ENCODE data around the gene TSC22D3.
A peak's percentile ranks its signal among the peaks of the same experiment; 100 is the strongest.

TSC22D3 gene

DNA sequence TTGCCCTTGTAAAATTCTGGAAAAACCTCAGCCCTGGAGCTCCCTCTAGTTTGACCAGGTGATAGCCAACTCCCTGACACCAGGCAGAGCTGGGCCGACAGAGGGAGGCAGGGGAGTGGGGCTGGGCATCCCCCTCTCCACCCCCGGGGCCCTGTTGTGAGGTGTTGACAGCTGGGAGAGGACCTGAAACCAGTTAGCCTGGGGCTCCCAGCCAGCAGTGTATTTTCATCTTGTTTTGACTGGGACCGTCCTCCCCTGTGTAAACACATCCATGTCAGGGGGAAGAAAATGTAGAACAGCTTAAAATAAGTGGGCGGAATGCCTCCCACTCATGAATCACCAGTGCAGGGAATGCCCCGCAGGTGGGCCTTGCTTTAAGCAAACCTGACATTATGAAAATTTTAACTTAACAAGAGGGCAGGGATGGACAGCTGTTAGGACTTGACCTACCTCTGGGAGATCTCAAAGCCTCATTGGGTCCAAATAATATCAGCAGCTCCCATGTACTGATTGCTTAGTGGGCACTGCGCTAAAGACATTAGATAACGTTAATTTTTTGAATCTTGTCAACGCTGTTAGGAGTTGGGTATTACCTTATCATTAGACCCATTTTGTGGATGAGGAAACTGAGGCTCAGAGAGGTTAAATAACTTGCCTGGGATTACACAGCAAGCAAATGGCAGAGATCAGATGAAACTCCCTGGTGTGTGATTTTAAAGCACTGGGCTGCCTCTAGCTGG, 45.9 kb downstream of the TSC22D3 start:
- DNase-seq = no peak

DNA sequence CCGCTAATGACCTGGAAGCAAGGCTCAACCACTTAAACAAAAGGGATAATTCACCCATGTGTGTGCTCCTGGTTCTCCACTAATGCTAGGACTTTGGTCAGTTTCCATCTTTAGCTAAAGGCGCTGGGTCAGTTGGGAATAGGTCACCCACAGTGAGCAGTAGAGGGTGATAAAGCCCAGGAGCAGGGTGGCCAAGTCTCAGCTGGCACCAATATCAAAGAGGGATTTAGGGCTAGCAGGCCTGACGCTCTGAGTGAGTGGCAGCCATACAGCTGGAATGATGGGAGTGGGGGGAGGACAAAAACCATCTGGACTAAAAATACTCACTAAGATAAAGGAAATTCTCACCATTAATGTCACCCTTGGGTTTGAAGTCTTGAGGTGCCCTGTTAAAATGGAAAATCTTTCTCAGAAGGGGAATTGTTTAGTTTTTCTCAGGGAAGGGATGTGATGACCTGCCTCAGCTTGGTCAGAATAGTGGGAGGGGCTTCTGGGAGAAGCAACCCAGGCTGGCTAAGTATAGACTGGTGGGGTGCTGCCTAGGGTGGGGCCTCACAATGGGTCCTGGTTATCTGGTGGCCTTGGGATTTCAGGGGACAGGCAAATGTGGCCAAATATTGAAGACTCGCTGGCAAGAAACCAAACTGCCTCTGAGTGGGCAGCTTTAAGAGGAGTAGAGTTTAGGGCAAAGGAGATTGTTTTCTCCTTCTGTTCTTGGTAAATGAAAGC, 47.1 kb downstream of the TSC22D3 start:
- DNase-seq = no peak

DNA sequence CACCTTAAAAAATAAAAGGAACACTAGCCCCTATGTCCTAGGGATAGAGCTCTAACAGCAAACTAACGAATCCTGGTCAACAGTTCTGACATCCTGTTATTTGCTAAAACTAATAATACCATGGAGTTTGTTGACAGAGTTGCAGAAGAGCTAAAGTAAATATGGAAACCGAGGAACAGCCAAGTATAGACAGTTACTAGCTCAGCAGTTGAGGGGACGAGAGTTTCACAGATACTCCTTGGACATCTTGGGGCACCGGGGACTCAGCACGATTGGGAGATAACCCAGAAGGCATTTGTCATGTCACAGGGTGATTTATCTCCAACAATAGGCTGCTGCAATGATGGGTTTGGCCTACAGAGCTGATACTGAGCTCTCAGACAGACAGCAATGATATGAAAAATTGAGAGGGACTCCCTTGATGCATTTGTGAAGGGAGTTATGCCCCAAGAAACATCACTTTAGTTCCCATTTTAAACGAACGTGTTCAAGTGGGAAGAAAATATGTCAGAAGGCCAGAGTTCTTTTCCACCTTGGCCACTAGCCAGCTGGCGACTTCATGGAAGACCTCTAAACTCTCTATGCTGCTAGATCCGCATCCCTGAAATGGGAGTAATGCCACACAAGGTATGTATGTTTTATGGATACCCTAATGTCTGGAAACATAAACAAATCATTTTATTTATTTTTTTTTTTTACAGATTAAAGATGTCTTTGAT, 48.6 kb downstream of the TSC22D3 start:
- no peak for DNase-seq

DNA sequence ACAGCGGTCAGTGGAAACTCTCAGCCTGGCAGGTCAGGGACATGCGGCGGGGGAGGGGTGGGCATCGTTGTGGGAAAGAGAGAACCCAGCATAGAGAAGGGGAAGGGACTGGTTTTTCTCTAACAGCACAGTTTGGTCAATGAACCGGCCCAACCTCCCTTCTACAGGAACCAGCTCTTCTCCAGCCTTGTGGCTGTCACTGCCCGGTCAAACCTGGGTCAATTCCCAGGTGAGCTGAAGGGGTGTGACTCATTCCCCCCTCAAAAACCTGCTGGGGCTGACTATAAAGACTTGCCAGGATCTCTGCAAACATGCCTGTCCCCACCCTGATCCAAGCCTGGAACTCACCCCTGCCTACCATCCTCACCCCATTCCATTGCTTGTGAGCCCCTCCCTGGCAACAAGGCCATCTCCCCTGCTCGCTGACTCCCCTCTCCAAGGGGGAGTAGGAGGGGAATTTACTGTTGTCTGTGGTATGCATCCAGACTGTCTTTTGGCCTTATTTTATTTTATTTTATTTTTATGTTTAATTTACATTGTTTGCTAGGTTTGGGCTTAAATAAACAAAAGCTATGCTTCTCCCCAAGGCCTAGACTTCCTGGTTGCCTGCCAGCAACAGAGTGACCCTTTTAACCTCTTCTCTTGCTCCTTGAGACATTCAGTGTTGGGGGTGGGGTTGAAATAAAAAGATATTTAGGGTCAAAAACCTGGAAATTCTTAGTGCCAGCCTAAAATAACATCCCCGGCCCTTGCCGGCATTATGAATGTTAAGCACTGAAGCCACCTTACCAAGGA, 49.6 kb downstream of the TSC22D3 start:
- no peak for DNase-seq

DNA sequence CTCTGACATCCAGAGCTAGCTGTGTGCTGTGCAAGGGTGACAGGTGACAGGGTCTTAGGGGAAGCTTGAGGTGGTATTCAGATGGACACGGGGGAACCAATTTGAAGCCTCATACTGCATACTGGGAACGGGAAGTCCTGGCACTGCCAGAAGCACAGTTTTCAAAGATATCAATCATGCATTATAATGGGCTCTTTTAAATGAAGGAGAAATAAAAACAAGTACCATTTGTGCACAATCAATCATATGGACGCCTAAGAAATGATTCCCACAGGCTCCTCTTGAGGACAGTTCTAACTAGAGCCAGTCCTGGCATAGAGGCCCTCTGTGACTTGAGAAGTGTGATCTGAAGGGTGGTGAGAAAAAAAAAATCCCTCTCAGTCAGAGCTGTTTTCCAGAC, 50.9 kb downstream of the TSC22D3 start:
- no peak for DNase-seq

DNA sequence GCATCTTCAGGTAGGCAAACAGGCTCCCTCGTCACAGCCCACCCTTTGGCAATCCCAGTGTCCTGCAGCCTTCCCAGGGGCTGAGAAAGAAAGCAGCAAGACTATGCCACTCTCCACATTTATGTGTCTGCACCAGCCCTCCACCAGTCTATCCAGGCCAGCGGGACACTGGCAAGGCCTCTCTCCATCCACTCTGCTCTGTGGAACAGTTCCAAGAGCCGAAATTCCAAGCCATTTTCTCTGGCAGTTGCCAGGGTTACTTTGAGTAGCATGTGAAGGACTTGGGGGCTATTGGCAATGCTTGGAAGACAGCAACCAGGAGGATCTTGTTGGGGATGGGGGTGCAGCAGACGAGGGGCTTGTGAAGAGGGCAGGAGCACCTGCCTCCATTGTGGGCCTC, 52.1 kb downstream of the TSC22D3 start:
- DNase-seq = no peak

DNA sequence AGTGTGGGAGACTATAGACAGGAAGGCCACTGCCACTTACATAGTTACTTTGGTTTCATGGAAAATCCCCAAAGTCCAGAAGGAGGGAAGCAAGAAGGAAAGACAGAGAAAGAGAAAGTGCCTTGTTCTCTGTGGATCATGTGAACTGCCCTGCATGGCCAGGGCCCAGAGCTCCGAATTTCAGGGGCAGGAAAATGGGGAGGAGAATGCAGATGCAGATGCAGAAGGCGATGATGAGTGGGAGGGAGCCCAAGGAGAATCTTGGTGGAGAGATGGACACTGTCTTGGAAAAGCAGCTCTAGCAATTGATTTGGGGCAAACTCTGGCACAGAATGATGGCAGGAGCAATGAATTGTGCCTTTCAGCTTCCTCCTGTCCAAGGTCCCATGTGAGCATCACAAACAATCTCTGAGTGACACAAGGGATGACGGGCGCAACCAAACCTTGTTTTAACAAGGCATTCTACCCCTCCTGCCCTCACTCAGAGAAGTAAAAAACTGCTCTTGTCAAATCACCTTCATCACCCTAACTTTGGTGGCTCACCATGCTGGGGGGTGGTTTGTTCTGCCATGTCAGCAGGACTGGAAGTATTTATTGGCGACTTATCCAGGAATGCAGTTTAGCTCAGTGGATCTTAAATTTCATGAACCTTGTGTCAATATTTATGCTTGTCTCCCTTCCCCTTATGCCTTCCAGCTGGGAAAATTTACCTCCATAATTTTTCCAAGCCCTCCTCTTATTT, 53.5 kb downstream of the TSC22D3 start:
- DNase-seq = no peak

DNA sequence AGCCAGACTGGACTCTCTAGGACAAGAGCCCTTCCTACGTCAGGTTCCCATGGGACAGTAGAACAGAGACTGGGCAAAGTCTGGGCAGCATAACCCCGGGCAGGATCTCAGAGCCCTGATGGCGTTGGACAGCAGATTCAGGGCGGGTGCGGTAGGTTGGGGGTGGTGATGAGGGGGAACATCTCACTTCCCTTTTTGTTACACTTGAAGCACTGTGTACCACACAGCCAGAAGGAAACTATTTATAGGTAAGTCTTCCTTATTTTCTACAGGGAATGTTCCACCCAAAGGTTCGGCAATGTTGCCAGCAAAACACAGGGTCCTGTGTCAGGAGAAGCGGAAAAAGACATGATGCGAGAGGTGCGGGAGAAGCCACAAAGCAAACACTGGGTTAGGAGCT, 54.3 kb downstream of the TSC22D3 start:
- DNase-seq = no peak

DNA sequence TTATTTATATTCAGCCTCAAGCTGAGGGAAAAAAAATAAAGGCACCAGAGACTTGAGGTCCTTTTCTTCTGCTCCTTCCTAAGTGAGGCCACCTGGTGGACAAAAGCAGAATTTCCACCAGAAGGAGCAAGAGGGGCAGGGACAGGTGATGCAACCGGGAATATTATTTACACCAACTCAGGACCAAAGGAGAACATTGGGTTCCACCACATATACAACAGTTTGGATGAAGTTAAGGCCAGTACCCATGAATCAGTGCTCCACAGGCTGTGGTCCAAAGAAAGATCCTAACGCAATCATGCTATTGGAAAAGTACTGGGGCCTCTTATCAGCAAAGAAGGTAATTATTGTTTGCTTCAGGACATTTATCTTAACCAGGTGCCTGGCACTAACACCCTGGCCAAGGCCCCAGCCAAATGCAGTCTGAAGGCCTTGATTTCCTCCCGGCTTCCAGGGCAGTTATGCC, 57.4 kb downstream of the TSC22D3 start:
- peak; percentile 59 for DNase-seq

DNA sequence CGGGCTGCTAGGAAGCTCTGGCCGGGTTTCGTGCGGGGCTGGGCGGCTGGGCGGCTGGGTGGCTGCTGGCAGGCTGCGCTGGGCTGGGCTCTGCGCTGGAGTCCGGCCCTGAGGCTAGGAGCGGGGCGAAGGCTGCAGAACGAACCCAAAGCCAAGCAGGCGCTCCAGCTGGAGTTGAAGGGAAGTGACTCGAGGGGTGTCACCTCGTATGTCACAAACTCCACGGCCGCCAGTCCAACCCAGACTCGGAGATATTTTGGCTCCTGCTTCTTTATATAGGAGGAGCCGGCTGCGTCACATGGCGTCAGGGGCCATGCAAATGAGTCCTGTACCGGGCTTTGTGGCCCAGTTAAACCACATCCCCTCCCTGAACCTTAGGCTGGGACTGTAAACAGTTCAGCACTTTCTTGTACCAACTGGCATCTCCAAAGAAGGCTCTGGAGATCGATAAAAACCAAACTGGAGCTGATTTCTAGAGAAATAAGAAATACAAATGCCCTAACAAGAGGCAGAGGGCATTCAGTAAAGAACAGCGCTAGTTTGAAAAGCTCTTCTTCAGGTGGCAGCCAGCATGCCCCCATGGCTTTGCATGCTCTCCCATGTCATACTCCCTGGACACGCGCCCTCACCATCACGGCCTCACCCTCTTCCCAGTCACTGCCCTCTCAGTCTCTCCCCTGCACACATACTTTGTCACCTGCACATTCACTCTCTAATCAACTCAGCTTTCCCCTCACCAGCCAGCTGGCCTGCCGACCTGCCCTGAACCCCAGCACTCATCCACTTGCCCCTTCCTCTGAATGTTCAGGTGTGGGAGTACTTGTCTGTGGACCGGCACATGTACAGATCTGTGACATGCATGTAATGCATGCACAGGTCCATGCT, 58.5 kb downstream of the TSC22D3 start:
- DNase-seq = peak; percentile 17

DNA sequence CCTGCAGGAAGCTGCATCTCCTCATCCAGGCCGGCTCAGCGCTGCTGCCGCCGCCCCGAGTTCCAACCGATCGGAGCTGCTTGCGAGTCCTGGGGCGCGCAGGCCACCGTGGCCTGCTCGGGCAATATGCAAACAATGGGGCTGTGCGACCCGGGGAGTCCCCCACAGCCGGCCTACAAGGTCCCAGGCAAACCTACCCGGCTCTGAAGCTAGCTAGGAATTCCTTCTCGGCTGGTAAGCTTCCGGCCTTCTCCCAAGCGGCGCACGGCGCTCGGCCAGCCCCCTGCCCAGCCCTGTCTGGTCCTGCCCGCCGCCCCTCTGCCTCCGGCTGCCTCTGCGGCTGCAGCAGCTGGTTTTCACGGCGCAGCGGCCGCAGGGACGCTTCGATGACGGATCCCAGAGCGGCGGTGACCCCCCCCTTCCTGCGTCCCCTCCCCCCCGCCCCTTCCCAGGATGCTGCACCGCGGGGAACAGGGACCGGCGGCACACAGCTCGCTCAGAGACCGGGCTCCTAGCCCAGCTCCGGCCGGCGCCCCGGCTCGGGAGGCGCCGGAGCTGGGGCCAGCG, 59.4 kb downstream of the TSC22D3 start:
- no peak for DNase-seq

DNA sequence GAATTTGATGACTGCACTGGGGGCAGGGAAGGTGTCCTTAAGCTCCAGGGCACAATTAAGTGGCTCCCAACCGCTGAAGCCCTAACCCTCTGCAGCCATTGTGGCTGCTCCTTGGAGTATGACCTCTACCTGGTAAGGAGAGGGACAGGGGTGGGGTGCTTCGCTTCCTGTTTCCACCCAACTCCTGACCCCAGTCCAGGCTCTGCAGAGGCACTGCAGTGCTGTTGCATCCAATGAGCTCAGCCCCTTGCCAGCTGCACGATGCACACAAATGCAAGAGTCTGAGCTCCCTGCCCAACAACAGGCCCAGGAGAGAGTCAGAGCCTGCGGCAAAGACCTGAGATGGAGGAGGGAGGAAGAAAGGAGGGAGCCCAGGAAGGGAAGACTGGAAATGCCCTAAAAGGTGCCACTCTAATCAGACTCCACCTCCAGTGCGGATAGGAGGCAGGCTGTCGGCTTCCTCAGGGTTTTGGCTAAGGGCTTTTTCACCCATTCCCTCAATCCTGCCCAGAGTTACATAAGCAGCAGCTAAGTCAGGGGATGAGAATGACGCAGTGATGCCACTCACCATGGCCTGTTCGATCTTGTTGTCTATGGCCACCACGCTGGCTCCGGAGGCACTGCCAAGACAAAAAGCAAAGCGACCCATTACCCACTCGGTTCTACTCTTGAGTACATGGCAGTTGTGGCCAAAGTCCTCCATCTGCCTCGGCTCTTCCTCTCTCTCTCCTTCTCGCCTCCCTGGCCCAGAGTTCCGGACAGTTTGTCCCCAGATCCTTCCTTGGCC, 60.1 kb downstream of the TSC22D3 start:
- DNase-seq = no peak

DNA sequence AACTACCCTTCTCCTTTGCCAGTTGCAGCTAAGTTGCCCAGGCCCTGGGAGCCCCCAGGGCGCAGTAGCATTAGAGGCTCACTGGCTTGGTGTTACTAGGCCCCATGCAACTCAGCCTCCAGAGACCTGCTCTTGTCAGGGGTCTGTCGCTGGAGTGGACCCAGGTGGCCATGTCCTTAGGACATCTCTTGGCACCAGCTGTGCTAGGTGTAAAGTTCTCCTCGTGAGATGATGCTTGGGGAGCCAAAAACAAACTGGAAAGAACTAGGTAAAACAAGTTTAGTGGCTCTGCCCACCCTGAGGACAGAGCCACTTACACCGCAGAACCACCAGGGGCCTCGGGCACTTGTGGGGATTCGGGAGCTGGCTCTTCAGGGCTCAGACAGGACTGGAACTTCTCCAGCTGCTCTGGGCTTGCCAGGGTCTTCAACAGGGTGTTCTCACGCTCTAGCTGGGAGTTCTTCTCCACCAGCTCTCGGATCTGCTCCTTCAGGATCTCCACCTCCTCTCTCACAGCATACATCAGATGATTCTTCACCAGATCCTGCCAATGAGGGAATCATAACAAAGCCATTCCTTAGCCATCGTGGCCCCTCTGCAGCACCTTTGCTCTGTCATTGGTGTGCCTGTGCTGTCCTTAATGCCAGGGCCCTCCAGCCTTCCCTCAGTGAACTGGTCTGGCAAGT, 61.2 kb downstream of the TSC22D3 start:
- DNase-seq = no peak

DNA sequence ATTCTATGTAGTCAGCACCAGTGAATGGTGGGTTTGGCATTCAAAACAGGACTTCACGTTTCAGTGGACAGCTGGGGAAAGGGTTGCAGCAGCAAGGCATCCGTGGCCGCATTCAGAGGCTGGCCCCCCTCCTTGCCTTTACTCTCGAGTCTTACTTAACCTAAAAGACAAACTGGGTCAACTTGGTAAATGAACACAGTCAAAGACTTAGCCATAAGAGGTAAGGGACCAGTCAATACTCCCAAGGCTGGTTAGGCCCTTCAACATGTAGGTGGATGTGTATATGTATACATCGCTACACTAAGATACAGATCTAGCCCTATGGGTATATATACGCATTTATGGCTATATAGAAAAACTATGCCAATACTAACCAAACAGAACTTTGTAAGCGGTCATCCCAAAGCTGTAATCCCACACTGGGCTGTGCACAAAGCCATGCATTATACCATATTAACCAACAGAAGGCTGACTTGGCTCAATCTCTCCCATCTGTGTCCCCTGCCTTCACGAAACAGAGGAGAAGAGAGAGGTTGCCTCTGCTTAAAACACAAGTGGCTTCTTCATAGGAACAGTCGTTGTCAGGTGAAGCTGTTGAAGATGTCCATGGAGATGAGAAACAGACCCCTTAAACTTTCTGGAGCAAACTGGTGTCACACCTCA, 61.9 kb downstream of the TSC22D3 start:
- no peak for DNase-seq

DNA sequence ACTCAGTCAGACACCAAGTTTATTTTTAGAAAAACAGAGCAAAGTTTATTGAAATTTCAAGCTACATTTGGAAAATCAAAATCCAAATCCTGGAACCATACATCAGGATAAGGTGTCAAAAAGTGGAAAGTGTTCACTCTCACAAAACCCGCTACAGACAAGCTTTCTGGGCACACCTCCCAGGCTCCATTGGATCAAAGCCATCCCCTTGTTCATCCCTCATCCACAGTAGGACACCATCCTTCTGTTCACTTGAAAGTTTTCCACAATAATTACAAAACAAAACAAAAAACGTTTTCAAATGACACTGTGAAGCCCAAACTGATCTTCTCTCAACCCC, 62.4 kb downstream of the TSC22D3 start:
- no peak for DNase-seq

DNA sequence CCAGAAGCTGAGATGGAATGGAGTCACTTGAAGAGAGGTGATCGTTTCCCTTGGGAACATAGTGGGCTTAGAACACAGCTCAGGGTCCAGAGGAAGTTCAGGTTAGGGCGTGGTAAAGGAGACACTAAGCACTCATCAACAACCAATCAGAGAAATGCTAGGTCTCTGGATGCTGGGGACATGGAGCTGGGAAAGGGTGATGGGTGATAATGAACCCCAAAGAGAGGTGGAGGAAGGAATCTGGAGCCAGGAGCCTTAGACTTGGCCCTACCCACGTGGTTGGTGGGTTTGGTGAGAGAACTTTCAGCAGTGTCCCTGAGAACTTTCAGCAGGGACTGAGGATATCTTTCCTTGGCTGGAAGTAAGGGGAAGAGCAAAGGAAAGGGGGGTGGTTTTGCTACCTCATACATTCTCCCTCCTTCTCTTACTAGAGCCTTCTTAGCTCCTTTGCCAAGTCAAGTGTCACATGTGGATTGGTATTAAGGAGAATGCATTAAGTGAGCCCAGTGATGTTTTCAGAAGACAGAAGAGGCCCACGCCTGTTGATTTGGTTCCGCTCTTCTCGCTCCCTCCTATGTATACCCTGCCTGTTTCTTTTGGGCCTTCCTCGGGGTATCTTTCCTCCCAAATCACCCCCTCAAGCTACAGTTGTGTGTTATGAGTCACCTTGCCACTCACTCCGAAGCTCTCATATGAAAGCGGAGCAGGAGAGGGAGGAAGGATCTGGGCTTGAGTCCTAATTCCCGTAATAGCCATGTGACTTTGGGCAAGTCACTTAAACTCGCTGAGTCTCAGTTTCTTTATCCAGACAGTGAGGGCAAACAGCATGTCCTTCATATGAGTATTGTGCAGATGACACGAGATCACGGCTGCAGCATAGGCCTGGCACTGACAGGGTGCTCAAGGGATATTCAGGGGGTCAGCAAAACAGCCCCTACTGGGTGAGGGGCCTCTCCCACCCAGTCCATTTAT, 63.1 kb downstream of the TSC22D3 start:
- no peak for DNase-seq

DNA sequence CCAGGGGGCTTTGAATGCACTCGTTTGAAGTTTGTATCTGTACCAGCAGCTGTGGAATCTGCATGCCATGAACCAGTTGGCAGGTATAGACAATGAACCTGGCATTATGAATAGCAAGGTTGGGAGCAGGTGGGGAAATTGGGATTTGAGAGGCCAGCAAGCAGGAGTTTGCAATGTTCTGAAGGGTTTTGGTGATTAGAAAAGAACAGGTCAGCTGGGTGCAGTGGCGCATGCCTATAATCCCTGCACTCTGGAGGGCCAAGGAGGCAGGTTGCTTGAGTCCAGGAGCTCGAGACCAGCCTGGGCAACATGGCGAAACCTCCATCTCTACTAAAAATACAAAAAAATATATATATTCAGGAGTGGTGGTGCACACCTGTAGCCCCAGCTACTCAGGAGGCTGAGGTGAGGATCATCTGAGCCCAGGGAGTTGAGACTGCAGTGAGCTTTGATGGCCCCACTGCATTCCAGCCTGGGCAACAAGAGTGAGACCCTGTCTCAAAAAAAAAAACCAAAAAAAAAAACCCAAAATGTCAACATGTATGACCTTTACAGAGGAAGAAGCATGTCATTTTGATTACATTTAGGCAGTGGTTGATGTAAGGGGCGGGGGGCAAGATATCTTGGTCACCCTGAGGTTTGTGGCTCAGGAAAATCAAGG, 63.9 kb downstream of the TSC22D3 start:
- no peak for DNase-seq
